NCI-H2196 (cell line): ENCODE measurements around the gene LRP1.

Experiments
- DNase-seq: peaks from one replicate; lab custom pipeline; 2025; ENCODE audit not compliant: unreplicated experiment; lab: John Stamatoyannopoulos, UW

LRP1 gene

GRCh38 chr12:57243521-57244311, 115.4 kb downstream of the LRP1 start:
- DNase-seq, result no peak

DNA sequence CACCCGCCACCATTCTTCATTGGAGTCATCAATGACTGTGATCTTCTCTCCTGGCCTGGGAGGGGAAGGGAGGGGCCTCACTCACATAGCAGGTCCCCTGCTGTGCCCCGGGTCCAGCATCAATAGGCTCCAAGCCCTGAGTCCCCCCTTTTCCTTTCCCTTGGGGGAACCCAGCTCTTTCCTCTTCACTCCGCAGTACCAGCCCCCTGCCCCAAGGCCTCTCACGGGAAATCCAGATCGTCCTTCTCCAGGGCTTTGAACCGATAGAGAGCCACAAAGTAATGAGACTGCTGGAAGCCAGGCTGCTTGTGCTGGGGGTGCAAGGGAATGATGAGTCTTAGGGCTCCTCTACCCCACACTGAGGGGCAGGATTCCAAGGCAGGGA, 116.0 kb downstream of the LRP1 start:
- no peak for DNase-seq

DNA sequence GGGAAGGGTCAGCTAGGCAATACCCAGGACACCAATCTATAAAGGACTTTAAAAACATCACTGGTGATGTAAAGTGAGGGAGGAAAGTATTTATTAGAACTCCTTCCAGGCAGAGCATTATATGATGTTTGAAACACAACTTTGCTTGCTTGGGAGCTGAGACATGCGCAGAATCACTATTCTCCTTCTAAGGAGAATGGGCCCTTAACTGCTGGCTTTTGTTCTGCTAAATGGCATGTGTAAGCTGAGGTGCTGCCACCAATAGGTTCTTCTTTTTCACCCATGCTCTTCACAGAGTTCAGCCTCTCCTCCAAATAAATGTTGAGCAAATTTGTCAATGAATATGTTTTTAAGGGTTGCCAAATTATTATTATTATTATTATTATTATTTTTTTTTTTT, 118.8 kb downstream of the LRP1 start:
- no peak for DNase-seq

DNA sequence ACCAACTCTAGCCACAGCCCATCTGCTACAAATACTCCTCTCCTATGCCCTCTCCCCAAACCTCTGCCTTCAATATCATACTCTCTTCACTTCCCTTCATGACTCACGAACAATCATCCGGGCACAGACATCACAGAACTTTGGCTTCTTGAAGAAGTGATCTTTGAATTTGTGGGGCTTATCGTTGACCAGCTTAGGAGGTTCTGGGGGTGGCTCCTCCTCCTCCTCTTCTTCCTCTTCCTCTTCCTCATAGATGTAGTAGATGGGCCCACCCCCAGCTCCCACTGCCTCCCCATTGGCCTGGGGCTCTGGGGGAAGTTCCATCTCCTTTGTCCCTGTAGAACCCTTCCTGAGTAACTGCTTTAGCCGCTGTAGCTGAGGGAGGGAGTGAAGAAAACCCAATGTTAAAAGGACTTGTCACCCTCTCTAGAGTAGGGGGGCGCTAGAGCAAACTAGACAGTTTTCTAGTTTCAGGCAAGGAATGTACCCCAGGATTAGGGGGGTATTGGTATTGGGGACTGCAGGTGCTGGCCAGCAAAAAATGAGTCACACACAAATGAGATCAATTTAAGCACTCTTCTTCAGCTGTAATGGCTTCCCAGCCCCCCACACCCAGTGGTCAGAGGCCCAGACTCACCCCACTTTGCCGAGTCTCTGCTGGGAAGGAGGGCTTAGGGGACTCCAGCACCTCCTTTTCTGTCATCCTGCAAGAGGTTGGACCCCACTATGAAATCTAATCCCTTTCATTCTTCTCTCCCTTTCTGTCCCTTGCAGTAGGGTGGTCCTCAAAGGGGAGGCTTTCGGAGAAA, 120.9 kb downstream of the LRP1 start:
- DNase-seq, result no peak

- no peak for DNase-seq
Measured at GRCh38 chr12:57250541-57250940, 122.3 kb downstream of the LRP1 start.

GRCh38 chr12:57250956-57251355, 122.7 kb downstream of the LRP1 start, which contains the start of gene STAC3:
Gene STAC3, minus strand, starts transcription at chr12:57251187. Its CDS starts 1,551 bp downstream, at chr12:57249636.
- no peak for DNase-seq

DNA sequence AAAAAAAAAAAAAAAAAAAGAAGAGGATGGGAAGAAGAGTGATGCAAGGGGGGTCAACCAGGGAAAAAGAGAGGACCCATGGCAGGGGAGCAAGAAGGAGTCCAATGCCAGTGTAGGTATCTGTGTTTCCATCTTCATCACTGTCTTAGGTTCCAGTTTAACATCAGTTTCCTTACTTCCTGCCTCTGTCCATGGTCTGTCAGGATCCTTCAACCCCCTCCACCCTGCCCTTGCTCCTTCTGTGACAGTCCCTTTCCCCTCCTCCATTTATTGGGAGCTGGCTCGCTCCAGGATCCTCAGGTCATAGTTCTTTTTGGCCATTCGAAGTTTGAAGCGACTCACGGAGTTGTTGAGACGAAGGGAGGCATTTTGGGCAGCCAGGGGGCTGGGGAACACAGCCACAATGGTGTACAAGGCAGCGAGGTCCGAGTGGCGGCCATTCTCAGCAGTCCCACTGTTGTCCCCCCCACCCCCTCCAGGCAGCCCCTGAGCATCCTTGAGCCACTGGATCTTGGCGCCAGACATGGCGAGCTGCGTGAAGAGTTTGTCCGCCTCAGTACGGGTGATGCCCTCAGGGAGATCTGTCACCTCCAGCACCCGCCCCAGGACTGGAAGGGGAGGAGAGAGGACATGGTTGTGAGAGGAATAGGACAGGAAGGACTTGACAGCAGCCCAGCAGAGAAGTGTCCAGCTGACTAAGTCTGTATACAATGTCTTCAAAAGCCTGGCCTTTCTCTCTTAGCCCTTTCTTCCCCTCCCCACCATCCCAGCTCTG, 126.4 kb downstream of the LRP1 start:
- DNase-seq, result no peak

DNA sequence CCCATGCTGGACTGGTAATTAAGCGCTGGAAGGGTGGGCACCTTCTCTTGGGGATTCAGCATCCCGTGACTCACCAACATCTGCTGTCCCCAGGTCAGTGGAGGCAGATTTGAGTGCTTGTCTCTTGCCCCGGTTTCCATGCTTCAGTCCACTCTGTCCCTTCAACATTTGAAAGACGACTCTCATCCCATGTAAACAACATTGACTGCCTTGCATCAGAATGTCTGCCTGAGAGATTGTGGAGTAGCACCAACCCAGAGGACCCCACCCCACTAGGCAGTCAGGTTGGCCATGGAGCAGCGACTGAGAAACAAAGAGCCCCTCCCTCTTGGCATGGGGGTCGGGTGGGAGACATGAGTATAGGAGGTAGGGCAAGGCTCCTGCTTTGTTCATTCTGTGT, 127.6 kb downstream of the LRP1 start:
- no peak for DNase-seq

- DNase-seq, result peak; percentile 12
Measured at GRCh38 chr12:57258977-57259970, 131.0 kb downstream of the LRP1 start.

DNA sequence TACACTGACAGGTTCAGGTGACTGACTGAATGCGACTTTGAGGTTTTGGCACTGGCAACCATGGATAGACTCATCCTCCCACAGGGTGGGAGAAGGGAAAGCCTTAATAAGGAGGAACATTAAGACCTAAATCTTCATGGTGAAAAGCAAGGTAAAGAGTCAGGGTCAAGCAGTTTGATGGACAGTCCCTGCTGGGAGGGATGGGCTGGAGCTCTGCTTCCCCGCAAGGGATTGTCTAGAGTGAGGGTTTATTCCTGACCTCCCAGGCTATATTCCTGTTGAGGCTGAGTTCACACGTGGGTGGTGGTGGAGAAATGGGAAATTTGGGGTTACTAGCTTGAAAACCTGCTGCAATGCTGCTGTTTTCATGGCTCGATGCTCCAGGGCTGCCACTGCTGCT, 132.1 kb downstream of the LRP1 start:
- no peak for DNase-seq

- DNase-seq, result peak; percentile 56
Measured at GRCh38 chr12:57261428-57261865, 133.2 kb downstream of the LRP1 start.

- no peak for DNase-seq
Measured at GRCh38 chr12:57262126-57262822, 134.0 kb downstream of the LRP1 start.
